ENCODE data around the gene TSSK3. TPM values are rescaled to one million over a fixed set of nuclear protein-coding genes. Genes with fewer than 3 reads are reported as not detected.

The TSSK3 gene
- total RNA-seq, 4 donors from 2014 or later, result 1.3 to 1.4 TPM; not detected in 2

- TF ChIP-seq CTCF (IDR thresholded peaks at IDR 0.05) (no peak), EP300 (IDR thresholded peaks at IDR 0.05; ENCODE audit: low read depth) (no peak), POLR2AphosphoS5 (IDR thresholded peaks at IDR 0.05) (no peak)
- no peak for DNase-seq
- no peak overlapping the region for H3K27ac ChIP-seq
- H3K36me3 ChIP-seq, result no peaks in the 10 kb centered on the region
- intact Hi-C loops (cut with DNase I; ENCODE audit: low total_unique reads), result no loop called here
- H3K9me3 ChIP-seq, result no peaks in the 10 kb centered on the region
- H3K4me1 ChIP-seq, result peaks cover 0 to 8% (median 4%) of the 10 kb centered on the region in 4 donors
- no peak overlapping the region for H3K4me3 ChIP-seq
- 90 to 100% methylated on average over 1 to 9 of the region's 9 CpGs for WGBS, 2 donors (ENCODE audit: low coverage in 1 of 2)
- in situ Hi-C loops (cut with MboI; ENCODE audit: low pct_ligation_motif_present in 1 of 4, low pct_unique_long_range_greater_than_20kb in 1 of 4, low sequenced_read_pairs in 3 of 4), result no loop called here
- no peaks in the 10 kb centered on the region for H3K27me3 ChIP-seq
Observed at GRCh38 chr1:32346532-32347157, 15.7 kb upstream of the TSSK3 start.

- TF ChIP-seq EP300 (IDR thresholded peaks at IDR 0.05; ENCODE audit: low read depth), result no peak
- no peak for TF ChIP-seq POLR2A (IDR thresholded peaks at IDR 0.05)
- no peak for TF ChIP-seq POLR2AphosphoS5 (IDR thresholded peaks at IDR 0.05)
- no peak for TF ChIP-seq CTCF (IDR thresholded peaks at IDR 0.05)
- Histone ChIP-seq H3K4me1 (peaks cover 16 to 27% (median 18%) of the 10 kb centered on the region in 4 donors), H3K27me3 (no peaks in the 10 kb centered on the region), H3K36me3 (no peaks in the 10 kb centered on the region), H3K27ac (peak overlapping the region in 1 of 4 donors; percentile 8), H3K9me3 (no peaks in the 10 kb centered on the region), H3K4me3 (no peak overlapping the region)
- in situ Hi-C loops (cut with MboI; ENCODE audit: low pct_ligation_motif_present in 1 of 4, low pct_unique_long_range_greater_than_20kb in 1 of 4, low sequenced_read_pairs in 3 of 4), result no loop called here
- WGBS, 2 donors (ENCODE audit: low coverage in 1 of 2), result 66% methylated on average over 8 of the region's 8 CpGs; no CpG with 5 or more reads in 1 of the 2 donors
- DNase-seq, result peak; percentile 25
- intact Hi-C loops (cut with DNase I; ENCODE audit: low total_unique reads), result no loop called here
Observed at GRCh38 chr1:32349211-32349708, 13.1 kb upstream of the TSSK3 start.

GRCh38 chr1:32350785-32351398 is 11.4 kb upstream of the TSSK3 start:
- WGBS, 2 donors (ENCODE audit: low coverage in 1 of 2), result 22% methylated on average over 28 of the region's 28 CpGs; no CpG with 5 or more reads in 1 of the 2 donors
- in situ Hi-C loops (cut with MboI; ENCODE audit: low pct_ligation_motif_present in 1 of 4, low pct_unique_long_range_greater_than_20kb in 1 of 4, low sequenced_read_pairs in 3 of 4), result no loop called here

More at GRCh38 chr1:32350785-32351398, 11.4 kb upstream of the TSSK3 start:
- Histone ChIP-seq H3K4me1 (peaks cover 15 to 27% (median 16%) of the 10 kb centered on the region in 4 donors), H3K27ac (peak overlapping the region; percentile 89 to 94 (median 92)), H3K4me3 (peak overlapping the region; percentile 39 to 78 (median 72)), H3K9me3 (no peaks in the 10 kb centered on the region), H3K36me3 (no peaks in the 10 kb centered on the region), H3K27me3 (no peaks in the 10 kb centered on the region)
- TF ChIP-seq CTCF (IDR thresholded peaks at IDR 0.05) (peak; percentile 62 to 78 (median 75)), POLR2A (IDR thresholded peaks at IDR 0.05) (no peak), POLR2AphosphoS5 (IDR thresholded peaks at IDR 0.05) (no peak)
- no peak for DNase-seq
- intact Hi-C loops (cut with DNase I; ENCODE audit: low total_unique reads), result no loop called here

Data from transverse colon (tissue), 4 donors.